ENCODE results near the gene ZFP30. TPM values are rescaled to one million over a fixed set of nuclear protein-coding genes. Genes with fewer than 3 reads are reported as not detected.
A peak's percentile ranks its signal among the peaks of the same experiment; 100 is the strongest.

Gene ZFP30
- total RNA-seq, 1 experiment from 2014 or later = 10.1 TPM

DNA sequence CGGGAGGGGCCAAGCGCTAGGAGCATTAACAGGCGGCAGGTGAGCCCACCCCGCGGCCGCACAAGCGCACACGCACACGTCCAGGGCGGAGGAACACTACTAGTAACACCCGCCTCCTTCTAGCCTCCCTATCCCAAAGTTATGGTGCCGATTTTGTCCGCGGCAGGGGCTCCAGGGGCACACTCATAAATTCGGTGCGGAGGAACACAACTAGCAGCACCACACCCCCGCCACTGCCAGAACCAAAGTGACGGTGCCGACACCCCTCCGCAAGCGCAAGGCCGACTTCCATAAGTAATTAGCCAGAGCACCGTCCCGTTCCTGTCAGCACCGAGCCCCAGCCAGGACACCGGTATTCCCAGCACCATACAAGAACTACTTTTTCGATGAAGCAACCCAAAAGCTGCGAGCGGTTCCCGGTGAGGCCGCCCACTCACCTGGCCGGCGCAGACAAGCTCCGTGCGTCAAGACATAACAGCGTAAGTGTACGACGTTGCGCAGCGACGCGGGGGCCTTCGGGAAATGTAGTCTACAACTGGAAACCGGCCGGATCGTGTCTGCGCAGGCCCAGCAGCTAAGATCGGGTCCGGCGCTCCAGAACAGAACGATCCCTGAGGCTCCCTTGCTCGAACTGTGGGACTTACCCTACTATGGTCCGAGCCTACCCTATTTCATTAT, 60.8 kb downstream of the ZFP30 start, which contains the start of the genes ZNF540 and ZNF571:
TSS of gene ZNF540 (plus strand) at position 573 of the 678 bp plus-strand sequence. CDS start 3,572 bp downstream, outside the sequence.
TSS of gene ZNF571 (minus strand) at position 489 of the 678 bp plus-strand sequence. CDS start 8,116 bp downstream, outside the sequence.
- peak within 1 kb of the TSS; percentile 97 for H3K4me3 Mint-ChIP-seq
- WGBS (ENCODE audit: extremely low coverage, insufficient read length, low lambda C conversion rate) = no CpG with 5 or more reads among the region's 53 CpGs

More for the DNA sequence above, 60.8 kb downstream of the ZFP30 start, which contains the start of the genes ZNF540 and ZNF571:
- H4K5ac ChIP-seq (ENCODE audit: insufficient read length, low read depth, low read length) = no peak within 1 kb of the TSS
- TF ChIP-seq, protein P1, sequence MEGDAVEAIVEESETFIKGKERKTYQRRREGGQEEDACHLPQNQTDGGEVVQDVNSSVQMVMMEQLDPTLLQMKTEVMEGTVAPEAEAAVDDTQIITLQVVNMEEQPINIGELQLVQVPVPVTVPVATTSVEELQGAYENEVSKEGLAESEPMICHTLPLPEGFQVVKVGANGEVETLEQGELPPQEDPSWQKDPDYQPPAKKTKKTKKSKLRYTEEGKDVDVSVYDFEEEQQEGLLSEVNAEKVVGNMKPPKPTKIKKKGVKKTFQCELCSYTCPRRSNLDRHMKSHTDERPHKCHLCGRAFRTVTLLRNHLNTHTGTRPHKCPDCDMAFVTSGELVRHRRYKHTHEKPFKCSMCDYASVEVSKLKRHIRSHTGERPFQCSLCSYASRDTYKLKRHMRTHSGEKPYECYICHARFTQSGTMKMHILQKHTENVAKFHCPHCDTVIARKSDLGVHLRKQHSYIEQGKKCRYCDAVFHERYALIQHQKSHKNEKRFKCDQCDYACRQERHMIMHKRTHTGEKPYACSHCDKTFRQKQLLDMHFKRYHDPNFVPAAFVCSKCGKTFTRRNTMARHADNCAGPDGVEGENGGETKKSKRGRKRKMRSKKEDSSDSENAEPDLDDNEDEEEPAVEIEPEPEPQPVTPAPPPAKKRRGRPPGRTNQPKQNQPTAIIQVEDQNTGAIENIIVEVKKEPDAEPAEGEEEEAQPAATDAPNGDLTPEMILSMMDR (conservative IDR thresholded peaks at IDR 0.05) = no peak
- peak within 1 kb of the TSS; percentile 31; the same call in 1 of the 2 replicates for H3K14ac ChIP-seq (ENCODE audit: insufficient read depth, low read length)
- no peaks in the 10 kb centered on the region for H4K20me1 ChIP-seq (ENCODE audit: control insufficient read depth, insufficient read depth, insufficient read length)
- no peak within 1 kb of the TSS for H2BK5ac ChIP-seq (ENCODE audit: insufficient read length, low read length)
- H3K4me2 ChIP-seq (ENCODE audit: insufficient read depth, insufficient read length, low read length) = peak within 1 kb of the TSS; percentile 94
- H2BK12ac ChIP-seq (ENCODE audit: insufficient read length, low read depth, low read length) = no peak within 1 kb of the TSS
- H3K23ac ChIP-seq (ENCODE audit: insufficient read length, low read depth, low read length) = no peak within 1 kb of the TSS
- peak within 1 kb of the TSS; percentile 59 for H3K9ac ChIP-seq (ENCODE audit: extremely low read depth, insufficient read length, low read length)
- H3K56ac ChIP-seq (ENCODE audit: insufficient read length, low read depth, low read length) = no peak within 1 kb of the TSS
- peaks cover 13 to 15% of the 10 kb centered on the region in 2 experiments for H3K4me1 Mint-ChIP-seq
- no peak within 1 kb of the TSS for H3K27ac ChIP-seq (ENCODE audit: insufficient read length, low read depth, low read length)
- no peaks in the 10 kb centered on the region for H3K79me2 ChIP-seq (ENCODE audit: insufficient read depth, low read length)
- no peaks in the 10 kb centered on the region for H3K4me1 ChIP-seq (ENCODE audit: insufficient read depth, low read length)
- H3K23me2 ChIP-seq (ENCODE audit: insufficient read length, low read depth, low read length, poor library complexity, severe bottlenecking) = peaks cover 10% of the 10 kb centered on the region
- H2BK20ac ChIP-seq (ENCODE audit: low read depth, low read length, poor library complexity, severe bottlenecking) = no peak within 1 kb of the TSS
- H2AK5ac ChIP-seq (ENCODE audit: insufficient read length, low read length) = no peak within 1 kb of the TSS
- peaks cover 26 to 29% of the 10 kb centered on the region in 2 experiments for H3K9me3 Mint-ChIP-seq
- no peak within 1 kb of the TSS for H2BK15ac ChIP-seq (ENCODE audit: low read depth, low read length)
- no peak within 1 kb of the TSS for H3K4ac ChIP-seq (ENCODE audit: low read depth, low read length)
- no peak within 1 kb of the TSS for H2BK120ac ChIP-seq (ENCODE audit: low read depth, low read length, poor library complexity, severe bottlenecking)
- peaks cover 3 to 17% (median 15%) of the 10 kb centered on the region in 3 experiments; a peak in 6 of 7 replicates for H3K36me3 Mint-ChIP-seq (ENCODE audit: insufficient read depth in 1 of 3, low read depth in 3 of 3)
- H3K9me3 ChIP-seq (ENCODE audit: control insufficient read depth, low read depth, low read length) = no peaks in the 10 kb centered on the region
- H2AFZ ChIP-seq (ENCODE audit: low read length) = peak within 1 kb of the TSS; percentile 24
- H4K91ac ChIP-seq (ENCODE audit: insufficient read length, low read depth, low read length) = no peak within 1 kb of the TSS
- H3T11ph ChIP-seq (ENCODE audit: low read length) = no peak within 1 kb of the TSS
- H3K79me1 ChIP-seq (ENCODE audit: insufficient read depth, low read depth, low read length, poor library complexity, severe bottlenecking) = no peaks in the 10 kb centered on the region
- peaks cover 22% of the 10 kb centered on the region for H3K27me3 Mint-ChIP-seq (ENCODE audit: low read depth)
- H3K18ac ChIP-seq (ENCODE audit: insufficient read length, low read depth, low read length) = peak within 1 kb of the TSS; percentile 62
- no peaks in the 10 kb centered on the region for H3K27me3 ChIP-seq (ENCODE audit: insufficient read depth, low read length)
- peak within 1 kb of the TSS; percentile 98 to 99 (median 99) for H3K27ac Mint-ChIP-seq
- no peak within 1 kb of the TSS for H4K8ac ChIP-seq (replicated peaks; ENCODE audit: insufficient read length, low read depth, low read length)
- peak; percentile 96 for DNase-seq

Data from H9 (cell line).